GM12873 (cell line): ENCODE measurements around the gene CFAP46.

ENCODE experiments used
- TF ChIP-seq, protein P1 (sequence below): IDR thresholded peaks from 2 replicates; pipeline ENCODE4 v1.5.1; 2012; ENCODE audit warnings: low read depth, mild to moderate bottlenecking, moderate library complexity, low read length, control low read depth; ENCODE audit not compliant: insufficient read depth; ENCODE audit errors: missing control alignments

Gene CFAP46

GRCh38 chr10:132862485-132863420 lies 79.6 kb downstream of the CFAP46 start:
- TF ChIP-seq, protein P1, sequence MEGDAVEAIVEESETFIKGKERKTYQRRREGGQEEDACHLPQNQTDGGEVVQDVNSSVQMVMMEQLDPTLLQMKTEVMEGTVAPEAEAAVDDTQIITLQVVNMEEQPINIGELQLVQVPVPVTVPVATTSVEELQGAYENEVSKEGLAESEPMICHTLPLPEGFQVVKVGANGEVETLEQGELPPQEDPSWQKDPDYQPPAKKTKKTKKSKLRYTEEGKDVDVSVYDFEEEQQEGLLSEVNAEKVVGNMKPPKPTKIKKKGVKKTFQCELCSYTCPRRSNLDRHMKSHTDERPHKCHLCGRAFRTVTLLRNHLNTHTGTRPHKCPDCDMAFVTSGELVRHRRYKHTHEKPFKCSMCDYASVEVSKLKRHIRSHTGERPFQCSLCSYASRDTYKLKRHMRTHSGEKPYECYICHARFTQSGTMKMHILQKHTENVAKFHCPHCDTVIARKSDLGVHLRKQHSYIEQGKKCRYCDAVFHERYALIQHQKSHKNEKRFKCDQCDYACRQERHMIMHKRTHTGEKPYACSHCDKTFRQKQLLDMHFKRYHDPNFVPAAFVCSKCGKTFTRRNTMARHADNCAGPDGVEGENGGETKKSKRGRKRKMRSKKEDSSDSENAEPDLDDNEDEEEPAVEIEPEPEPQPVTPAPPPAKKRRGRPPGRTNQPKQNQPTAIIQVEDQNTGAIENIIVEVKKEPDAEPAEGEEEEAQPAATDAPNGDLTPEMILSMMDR = no peak

DNA sequence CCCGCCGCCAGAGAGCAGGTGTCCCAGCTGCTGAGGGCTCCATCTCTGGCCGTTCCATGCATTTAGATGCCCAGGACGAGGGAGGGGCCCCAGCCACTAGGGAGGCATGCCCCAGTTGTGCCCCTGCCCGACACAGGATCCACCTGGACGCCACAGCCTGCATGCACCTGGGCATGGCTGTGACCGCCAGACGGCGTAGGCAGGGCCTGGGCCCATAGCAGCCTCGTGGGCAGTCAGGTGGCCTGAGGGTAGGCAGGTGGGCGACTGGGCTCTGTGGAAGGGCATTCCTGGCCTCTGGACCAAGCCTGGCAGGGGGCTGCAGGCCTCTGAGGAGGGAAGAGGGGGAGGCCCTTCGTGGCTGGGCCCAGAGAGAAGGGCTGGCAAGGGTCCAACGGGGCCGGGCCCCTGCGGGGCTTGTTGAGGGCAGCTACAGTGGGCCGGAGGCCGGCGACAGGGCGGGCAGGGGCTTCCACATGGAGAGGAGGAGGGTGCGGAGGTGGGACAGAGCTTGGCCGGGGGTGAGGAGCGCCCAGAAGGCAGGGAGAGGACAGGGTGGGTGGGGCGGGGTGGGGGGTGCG lies 80.4 kb downstream of the CFAP46 start:
- TF ChIP-seq, protein P1 = no peak

DNA sequence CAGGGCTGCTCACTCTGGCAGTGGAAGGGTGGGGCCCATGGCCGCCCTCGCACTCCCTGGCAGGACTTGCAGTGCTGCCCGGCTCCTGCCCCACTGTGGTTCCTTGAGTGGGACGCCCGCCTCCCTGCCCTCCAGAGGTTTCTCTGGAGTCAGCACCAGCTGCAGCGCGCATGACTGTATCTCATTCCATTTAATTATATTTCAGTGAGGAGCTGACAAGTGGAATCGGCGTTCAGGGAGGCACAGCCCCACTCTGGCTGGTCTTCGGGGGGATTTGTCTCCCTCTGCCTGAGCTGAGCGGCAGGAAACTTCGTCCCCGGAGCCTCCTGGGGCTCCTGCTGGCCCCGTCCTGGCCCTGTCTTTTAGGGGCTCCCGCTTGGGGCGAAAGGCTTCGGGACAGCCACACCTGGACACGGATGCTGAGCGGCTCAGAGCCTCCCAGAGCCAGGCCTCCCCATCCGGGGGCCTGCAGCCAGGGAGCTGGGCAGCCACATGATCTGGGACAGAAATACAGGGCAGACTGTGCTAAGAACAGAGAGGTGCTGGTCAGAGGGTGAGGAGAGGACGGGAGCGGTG lies 81.2 kb downstream of the CFAP46 start:
- TF ChIP-seq, protein P1 = no peak

DNA sequence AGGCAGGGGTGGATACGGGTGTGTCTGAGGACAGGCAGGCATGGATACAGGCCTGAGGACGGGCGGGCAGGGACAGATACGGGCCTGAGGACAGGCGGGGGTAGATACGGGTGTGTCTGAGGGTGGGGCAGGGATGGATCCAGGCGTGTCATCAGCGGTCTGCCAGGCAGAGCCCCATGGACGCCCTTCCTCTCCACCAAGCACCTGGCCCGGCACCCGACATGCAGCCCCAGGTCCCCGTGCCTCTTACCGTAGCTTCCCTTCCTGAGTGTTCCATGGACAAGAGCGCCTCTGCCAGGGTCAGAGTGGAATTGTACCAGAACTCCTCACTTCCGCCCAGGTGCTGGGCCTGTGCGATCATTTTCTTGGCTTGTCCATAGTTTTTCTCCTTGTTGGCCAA lies 81.8 kb downstream of the CFAP46 start:
- TF ChIP-seq, protein P1 = no peak

GRCh38 chr10:132859084-132859855 lies 83.1 kb downstream of the CFAP46 start:
- TF ChIP-seq, protein P1 = no peak

GRCh38 chr10:132858121-132859081 lies 84.0 kb downstream of the CFAP46 start:
- TF ChIP-seq, protein P1 = no peak
